HepG2 (cell line): ENCODE results near the gene COPZ2. TPM values are rescaled to one million over a fixed set of nuclear protein-coding genes. Genes with fewer than 3 reads are reported as not detected.

Experiments used
- AHR ChIP-seq: IDR thresholded peaks from 2 replicates; pipeline ENCODE4 v1.6.1; 2018; ENCODE audit warnings: missing genetic modification reagents, missing compliant biosample characterization
- BCL3 ChIP-seq: sonication (generic); formaldehyde crosslinking; IDR thresholded peaks from 2 replicates; pipeline ENCODE4 v1.5.1; 2020; ENCODE audit warnings: mild to moderate bottlenecking, missing genetic modification reagents, moderate library complexity
- CTCF ChIP-seq: sonication (generic); formaldehyde crosslinking; IDR thresholded peaks from 2 replicates; pipeline ENCODE4 v1.5.0; 2020; ENCODE audit warnings: mild to moderate bottlenecking, missing genetic modification reagents, moderate library complexity
- DBP ChIP-seq: sonication (generic); formaldehyde crosslinking; IDR thresholded peaks from 2 replicates; pipeline ENCODE4 v1.4.0; 2020; ENCODE audit warnings: missing genetic modification reagents; ENCODE audit errors: not compliant biosample characterization
- FUBP1 ChIP-seq: sonication (generic); formaldehyde crosslinking; IDR thresholded peaks from 2 replicates; pipeline ENCODE4 v1.5.1; 2020; ENCODE audit warnings: missing genetic modification reagents, mild to moderate bottlenecking, borderline replicate concordance
- HBP1 ChIP-seq: IDR thresholded peaks from 2 replicates; pipeline ENCODE4 v1.6.1; 2016; ENCODE audit warnings: low read depth, control low read depth
- HCFC1 ChIP-seq: fragments of 150-350 bp; IDR thresholded peaks from 2 replicates; pipeline ENCODE4 v1.6.1; 2014; ENCODE audit warnings: low read depth, low read length
- HDAC1 ChIP-seq: sonication (generic); formaldehyde crosslinking; IDR thresholded peaks from 2 replicates; pipeline ENCODE4 v1.5.1; 2020; ENCODE audit warnings: mild to moderate bottlenecking, missing genetic modification reagents
- HDAC2 ChIP-seq: sonication (generic); formaldehyde crosslinking; IDR thresholded peaks from 2 replicates; pipeline ENCODE4 v1.4.0; 2020; ENCODE audit warnings: missing genetic modification reagents
- MTF2 ChIP-seq: sonication (generic); formaldehyde crosslinking; IDR thresholded peaks from 2 replicates; pipeline ENCODE4 v1.5.0; 2020; ENCODE audit warnings: missing genetic modification reagents, borderline replicate concordance
- NR2F1 ChIP-seq, 2 experiments: fragments of 450-650 bp in 1 of 2; formaldehyde crosslinking in 1 of 2; IDR thresholded peaks; 2 replicates each; pipeline versions ENCODE4 v1.5.0 to v1.6.1; 2016 to 2020; ENCODE audit warnings: mild to moderate bottlenecking in 1 of 2, missing compliant biosample characterization in 1 of 2, missing genetic modification reagents in 1 of 2, moderate library complexity in 1 of 2
- NR2F6 ChIP-seq, 2 experiments: IDR thresholded peaks; 2 replicates each; pipeline ENCODE4 v1.6.1; 2016; ENCODE audit warnings: antibody characterized with exemption in 1 of 2, mild to moderate bottlenecking in 1 of 2
- SIN3B ChIP-seq: fragments of 150-350 bp; IDR thresholded peaks from 2 replicates; pipeline ENCODE4 v1.6.1; 2014; ENCODE audit warnings: low read length
- UBTF ChIP-seq: sonication (generic); formaldehyde crosslinking; IDR thresholded peaks from 2 replicates; pipeline ENCODE4 v1.4.0; 2020; ENCODE audit warnings: mild to moderate bottlenecking, missing genetic modification reagents
- YEATS2 ChIP-seq: sonication (generic); formaldehyde crosslinking; IDR thresholded peaks from 2 replicates; pipeline ENCODE4 v1.4.0; 2020; ENCODE audit warnings: missing genetic modification reagents, borderline replicate concordance
- ZNF251 ChIP-seq: sonication (generic); formaldehyde crosslinking; IDR thresholded peaks from 2 replicates; pipeline ENCODE4 v1.9.0; 2021; ENCODE audit warnings: mild to moderate bottlenecking, missing genetic modification reagents
- ZNF629 ChIP-seq: sonication (generic); formaldehyde crosslinking; conservative IDR thresholded peaks from 2 replicates; pipeline ENCODE4 v1.5.0; 2020; ENCODE audit warnings: missing genetic modification reagents
- polyA plus RNA-seq, 8 experiments: library from polyadenylated mRNA; depleted of rRNA in 3 of 8; stranded (reverse) in 7 of 8; unstranded in 1 of 8; fragments of >200 nt; fragmentation: Illumina TruSeq in 4 of 8; extraction: Trizol in 4 of 8; gene quantifications; 2 replicates each; pipeline versions ENCODE4 v1.2.1 to v1.2.3, GENCODE V29; 2011 to 2016; ENCODE audit warnings: low read depth in 4 of 8, missing spikeins in 1 of 8, mixed read lengths in 1 of 8; ENCODE audit not compliant: insufficient read depth in 1 of 8
- total RNA-seq, 5 experiments: library from RNA; depleted of rRNA; stranded (reverse); fragments of >200 nt; fragmentation: Illumina TruSeq; extraction: Trizol; gene quantifications; 2 replicates each; pipeline ENCODE4 v1.2.3, GENCODE V29; 2016; ENCODE audit warnings: low read depth in 1 of 5

Gene COPZ2
- total and polyA plus RNA-seq, 2 of the 13 experiments (the other 11 are each of a cell fraction or from before 2014, with no cell fraction given), result 0.61 to 1.5 TPM

GRCh38 chr17:48051706-48052486 lies 14.3 kb upstream of the COPZ2 start (continued):
- no peak; the same call in 1 of the 2 replicates for TF ChIP-seq UBTF
- TF ChIP-seq FUBP1 (CRISPR knock-in tag), result no peak
- no peak for TF ChIP-seq HCFC1
- no peak for TF ChIP-seq AHR
- no peak for TF ChIP-seq ZNF251 (CRISPR knock-in tag)
- TF ChIP-seq ZNF629 (CRISPR knock-in tag), result 0 out of 2 replicates have a peak, but pooled peaks have one; percentile 12
- TF ChIP-seq BCL3 (CRISPR knock-in tag), result no peak
- peak; percentile 34 for TF ChIP-seq NR2F6 (IDR thresholded peaks at IDR 0.05)
- peak; percentile 77 for TF ChIP-seq NR2F6 (CRISPR knock-in tag; IDR thresholded peaks at IDR 0.05)
- no peak for TF ChIP-seq YEATS2 (CRISPR knock-in tag)
- no peak for TF ChIP-seq HDAC2
- peak in 1 of 2 experiments; percentile 52; a peak in 1 of 4 replicates for TF ChIP-seq NR2F1 (CRISPR knock-in tag; IDR thresholded peaks at IDR 0.05)
- TF ChIP-seq HBP1, result peak; percentile 79; the same call in 1 of the 2 replicates
- TF ChIP-seq HDAC1 (CRISPR knock-in tag), result 0 out of 2 replicates have a peak, but pooled peaks have one; percentile 36
- TF ChIP-seq CTCF, result peak; percentile 16; the same call in 1 of the 2 replicates
- no peak for TF ChIP-seq MTF2 (CRISPR knock-in tag)
- TF ChIP-seq DBP (CRISPR knock-in tag), result no peak
- TF ChIP-seq SIN3B, result no peak
